GM18951 (cell line): ENCODE measurements around the gene CYSTM1.

Source experiments
- POLR2A ChIP-seq: IDR thresholded peaks from 4 replicates; pipeline ENCODE4 v1.6.1; 2011; ENCODE audit warnings: mild to moderate bottlenecking; ENCODE audit not compliant: insufficient read length, insufficient read depth; ENCODE audit errors: extremely low read depth
- in situ Hi-C: fragments of 300-500 bp; cut with MboI; formaldehyde crosslinking; loops from one replicate; pipeline ENCODE4 v1.12.0; 2022; ENCODE audit warnings: low sequenced_read_pairs, mixed read lengths, inconsistent platforms; ENCODE audit not compliant: unreplicated experiment

The CYSTM1 gene

DNA sequence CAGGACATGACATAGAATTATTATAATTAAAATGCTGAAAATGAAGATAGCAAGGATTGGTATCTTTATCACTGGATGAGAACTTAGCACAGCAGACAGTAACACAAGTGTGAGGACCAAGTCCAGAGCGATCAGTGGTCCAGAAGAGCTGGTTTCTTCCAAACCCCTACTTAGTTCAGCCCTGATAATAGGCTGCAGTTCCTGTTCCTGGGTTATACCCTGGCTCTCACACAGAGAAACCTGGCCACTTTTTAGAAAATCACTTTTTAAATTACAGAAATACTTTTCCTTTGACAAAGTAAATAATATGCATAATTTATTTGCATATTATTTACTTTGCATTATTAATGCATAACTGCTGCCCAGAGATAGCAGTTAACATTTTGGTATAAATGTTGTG, 40.3 kb downstream of the CYSTM1 start:
- TF ChIP-seq POLR2A, result no peak
- in situ Hi-C loops, result no loop called here

GRCh38 chr5:140216478-140217074, 41.6 kb downstream of the CYSTM1 start:
- in situ Hi-C loops, result no loop called here
- no peak for TF ChIP-seq POLR2A

- TF ChIP-seq POLR2A, result no peak
- in situ Hi-C loops, result no loop called here
These were observed 42.5 kb downstream of the CYSTM1 start for GRCh38 chr5:140217299-140218026.

DNA sequence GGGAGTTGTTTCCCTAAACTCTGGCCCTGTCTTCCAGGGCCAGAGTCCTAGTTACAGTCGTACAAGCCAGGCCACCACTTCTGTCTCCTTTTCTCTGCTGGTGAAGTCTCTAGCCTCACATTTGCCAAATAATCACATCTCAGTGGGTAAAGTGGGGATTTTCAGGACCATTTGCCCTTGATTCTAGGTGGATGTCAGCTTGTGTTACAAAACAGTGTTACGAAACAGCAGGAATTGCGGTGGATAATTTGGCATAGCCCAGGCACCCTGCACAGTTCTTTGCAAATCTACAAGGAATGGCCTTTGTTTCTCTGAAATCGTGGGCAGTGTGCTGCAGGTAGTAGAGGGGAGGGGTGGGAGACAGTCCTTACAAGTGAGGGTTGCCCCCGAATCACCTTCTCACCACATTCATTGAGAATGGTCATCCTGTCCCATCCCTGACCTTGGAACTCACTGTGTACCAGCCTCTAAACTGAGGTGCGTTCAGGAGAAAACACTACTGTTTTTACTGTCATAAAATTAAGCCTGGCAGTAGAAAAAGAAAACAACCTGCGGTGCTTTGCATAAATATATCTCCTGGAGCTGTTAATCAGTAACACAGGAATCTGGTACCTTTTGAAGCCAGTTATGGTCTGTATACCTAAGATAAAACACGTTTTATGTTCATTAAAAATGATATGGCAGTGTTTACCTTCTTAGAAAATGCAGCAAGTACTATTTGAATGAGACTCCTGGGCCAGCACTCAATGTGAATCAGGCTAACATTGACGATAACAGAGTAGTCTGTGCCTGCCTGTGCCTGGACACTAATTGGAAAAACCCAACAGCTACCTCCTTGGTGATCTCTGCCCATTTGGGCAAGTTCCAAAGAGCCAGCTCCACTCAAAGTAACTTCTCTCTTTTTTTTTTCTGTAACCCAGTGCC, 44.3 kb downstream of the CYSTM1 start:
- in situ Hi-C loops, result no loop called here
- TF ChIP-seq POLR2A, result no peak

DNA sequence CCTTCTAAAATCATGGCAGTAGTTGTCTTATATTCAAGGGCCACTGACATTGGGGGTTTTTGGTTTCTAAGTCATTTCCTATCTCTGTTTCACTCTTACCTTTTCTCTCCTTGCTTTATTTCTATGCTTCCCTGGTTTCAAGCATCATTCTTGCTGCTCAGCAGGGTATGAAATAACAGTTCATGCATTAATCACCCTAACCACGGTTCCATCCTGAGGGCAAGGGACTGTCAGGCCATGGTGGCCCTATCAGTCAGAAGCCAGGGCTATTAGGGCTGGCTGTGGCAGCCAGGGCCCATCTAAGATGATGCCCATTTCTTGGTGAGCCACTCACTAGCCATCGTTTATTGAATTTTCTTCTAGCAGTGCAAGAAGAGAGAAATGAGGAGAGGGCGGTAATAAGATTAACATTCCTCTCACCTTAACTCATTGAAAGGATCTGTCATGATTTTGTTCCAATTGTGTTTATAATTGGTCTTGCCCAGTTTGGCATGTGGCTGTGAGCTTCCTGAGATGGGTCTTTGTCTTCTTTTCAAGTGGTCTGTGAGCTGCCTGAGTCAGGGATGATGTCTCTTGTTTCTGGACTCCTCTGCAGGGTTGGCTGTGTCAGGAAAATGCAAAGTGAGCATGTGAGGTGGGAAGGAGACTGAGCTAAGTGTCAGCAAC, 45.2 kb downstream of the CYSTM1 start:
- no peak for TF ChIP-seq POLR2A
- in situ Hi-C loops, result no loop called here

DNA sequence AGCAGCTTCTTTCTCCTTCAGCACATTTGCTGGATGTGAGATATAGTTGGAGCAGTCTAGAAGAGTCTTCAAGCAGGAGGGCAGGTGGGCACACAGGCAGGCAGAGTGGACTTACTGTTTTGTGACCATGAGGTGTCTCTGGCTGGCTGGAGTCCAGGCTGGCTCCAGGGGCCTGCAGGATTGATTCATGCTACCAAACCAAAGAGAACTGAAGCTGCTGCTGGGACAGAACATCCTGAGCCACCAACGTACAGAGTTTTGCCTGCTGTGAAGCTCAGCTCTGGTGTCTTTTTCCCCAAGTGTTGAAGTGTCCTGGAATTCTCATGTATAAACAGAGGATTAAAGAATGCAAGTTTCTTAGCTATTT, 45.7 kb downstream of the CYSTM1 start:
- in situ Hi-C loops, result no loop called here
- TF ChIP-seq POLR2A, result no peak

DNA sequence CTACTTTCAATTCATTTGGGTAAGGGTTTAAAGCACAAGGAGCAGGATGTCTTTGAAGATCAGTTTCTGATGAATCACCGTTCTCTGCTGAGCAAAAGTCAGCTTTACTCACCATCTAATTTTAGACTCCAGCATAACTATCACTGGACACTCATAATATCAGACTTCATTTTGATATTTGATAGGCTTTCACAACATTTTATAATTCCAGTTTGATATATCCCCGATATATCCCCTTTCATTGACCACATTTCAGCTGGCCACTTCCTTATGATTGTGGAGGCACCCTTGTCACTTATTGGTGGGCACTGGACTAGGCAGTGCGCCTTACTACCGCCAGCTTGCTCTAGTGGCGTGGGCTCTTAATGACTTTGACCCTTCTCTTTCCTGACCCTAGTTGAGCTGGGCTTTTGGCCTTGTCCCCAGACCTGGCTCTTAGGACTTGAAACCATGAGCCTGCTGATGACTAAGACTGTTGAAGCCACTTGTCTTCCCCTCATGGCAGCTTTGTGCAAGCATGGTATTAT, 46.8 kb downstream of the CYSTM1 start:
- in situ Hi-C loops, result no loop called here
- no peak for TF ChIP-seq POLR2A

GRCh38 chr5:140222416-140222815, 47.4 kb downstream of the CYSTM1 start:
- no peak for TF ChIP-seq POLR2A
- in situ Hi-C loops, result no loop called here

- in situ Hi-C loops, result no loop called here
- TF ChIP-seq POLR2A, result no peak
These were observed 48.6 kb downstream of the CYSTM1 start for GRCh38 chr5:140223567-140223966.

DNA sequence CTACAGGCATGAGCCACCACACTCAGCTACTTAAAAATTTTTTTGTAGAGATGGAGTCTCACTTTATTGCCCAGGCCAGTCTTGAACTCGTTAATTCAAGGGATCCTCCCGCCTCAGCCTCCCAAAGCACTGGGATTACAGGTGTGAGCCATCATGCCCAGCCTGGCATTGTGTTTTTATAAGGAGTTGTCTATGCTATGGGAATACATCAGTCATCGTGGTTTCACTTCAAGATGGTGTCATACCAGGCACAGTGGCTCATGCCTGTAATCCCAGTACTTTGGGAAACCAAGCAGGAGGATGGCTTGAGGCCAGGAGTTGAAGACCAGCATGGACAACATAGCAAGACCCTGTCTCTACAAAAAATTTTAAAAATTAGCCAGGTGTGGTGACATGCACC, 49.7 kb downstream of the CYSTM1 start:
- no peak for TF ChIP-seq POLR2A
- in situ Hi-C loops, result no loop called here

DNA sequence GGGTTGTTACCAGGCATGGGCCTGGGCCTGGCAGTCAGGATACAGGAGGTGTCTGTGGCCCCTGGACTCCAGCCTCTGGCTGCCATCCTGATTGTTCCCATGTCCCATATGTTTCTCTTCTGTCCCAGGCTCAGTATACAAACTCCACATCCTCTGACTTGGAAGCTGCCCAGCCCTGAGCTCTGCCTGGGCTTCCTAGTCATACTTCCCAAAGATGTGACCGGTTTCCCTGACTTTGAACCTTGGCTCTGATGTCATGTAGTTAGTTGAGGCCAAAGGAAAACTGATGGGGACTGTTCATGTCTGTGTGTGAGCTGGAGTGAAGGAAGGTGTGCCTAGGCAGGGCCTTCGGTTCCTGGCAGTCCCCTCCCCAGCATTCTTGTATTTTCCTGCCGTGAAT, 50.4 kb downstream of the CYSTM1 start:
- TF ChIP-seq POLR2A, result no peak
- in situ Hi-C loops, result no loop called here

DNA sequence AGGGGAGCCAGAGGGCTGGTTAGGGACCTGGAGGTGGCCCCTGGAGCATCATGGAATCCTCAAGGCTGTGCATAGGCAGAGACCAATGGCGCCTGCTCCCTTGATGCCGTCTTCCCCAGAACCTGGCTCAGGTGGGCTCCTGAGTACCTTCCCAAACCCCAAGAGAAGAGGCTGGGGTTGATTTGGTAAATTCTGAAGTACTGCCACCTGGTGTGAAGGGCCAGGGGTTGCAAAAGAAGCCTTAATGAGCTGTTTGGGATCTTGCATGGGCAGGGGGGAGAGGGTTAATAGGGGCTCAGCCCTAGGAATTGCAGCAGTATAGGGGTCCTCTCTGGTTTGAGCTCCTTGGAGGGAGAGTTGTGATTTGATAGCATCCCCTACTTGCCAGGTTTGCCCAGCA, 52.1 kb downstream of the CYSTM1 start:
- in situ Hi-C loops, result no loop called here
- TF ChIP-seq POLR2A, result no peak

- no peak for TF ChIP-seq POLR2A
- in situ Hi-C loops, result no loop called here
These were observed 53.4 kb downstream of the CYSTM1 start for GRCh38 chr5:140228364-140228837.
